GF-D8 (cell line): ENCODE results near the gene MACROD2.

Experiments used
- DNase-seq: peaks from one replicate; lab custom pipeline; 2025; lab: John Stamatoyannopoulos, UW

The MACROD2 gene

GRCh38 chr20:14062786-14063185 is 67.5 kb downstream of the MACROD2 start:
- DNase-seq, result no peak

GRCh38 chr20:14064333-14064732 is 69.0 kb downstream of the MACROD2 start:
- DNase-seq, result no peak

- DNase-seq, result no peak
Measured at GRCh38 chr20:14064921-14065320, 69.6 kb downstream of the MACROD2 start.

- no peak for DNase-seq
Measured at GRCh38 chr20:14065774-14066173, 70.5 kb downstream of the MACROD2 start.

- DNase-seq, result no peak
Measured at GRCh38 chr20:14067603-14068002, 72.3 kb downstream of the MACROD2 start.

- DNase-seq, result no peak
Measured at GRCh38 chr20:14069796-14070195, 74.5 kb downstream of the MACROD2 start.

- DNase-seq, result no peak
Measured at GRCh38 chr20:14093652-14094051, 98.3 kb downstream of the MACROD2 start.

GRCh38 chr20:14098261-14098660 is 102.9 kb downstream of the MACROD2 start:
- no peak for DNase-seq

- no peak for DNase-seq
Measured at GRCh38 chr20:14113416-14113815, 118.1 kb downstream of the MACROD2 start.

GRCh38 chr20:14114065-14114704 is 118.9 kb downstream of the MACROD2 start:
- no peak for DNase-seq

- no peak for DNase-seq
Measured at GRCh38 chr20:14116037-14116436, 120.7 kb downstream of the MACROD2 start.

- DNase-seq, result no peak
Measured at GRCh38 chr20:14117768-14118167, 122.5 kb downstream of the MACROD2 start.

GRCh38 chr20:14126856-14127255 is 131.5 kb downstream of the MACROD2 start:
- no peak for DNase-seq

- no peak for DNase-seq
Measured at GRCh38 chr20:14127514-14128223, 132.4 kb downstream of the MACROD2 start.

GRCh38 chr20:14134004-14134403 is 138.7 kb downstream of the MACROD2 start:
- no peak for DNase-seq

GRCh38 chr20:14142171-14142570 is 146.9 kb downstream of the MACROD2 start:
- DNase-seq, result no peak

GRCh38 chr20:14142964-14143627 is 147.8 kb downstream of the MACROD2 start:
- DNase-seq, result no peak

GRCh38 chr20:14148042-14148441 is 152.7 kb downstream of the MACROD2 start:
- DNase-seq, result no peak

- DNase-seq, result no peak
Measured at GRCh38 chr20:14155361-14155760, 160.0 kb downstream of the MACROD2 start.

GRCh38 chr20:14178528-14178927 is 183.2 kb downstream of the MACROD2 start:
- no peak for DNase-seq

GRCh38 chr20:14178952-14179351 is 183.6 kb downstream of the MACROD2 start:
- DNase-seq, result no peak

GRCh38 chr20:14189794-14190402 is 194.6 kb downstream of the MACROD2 start:
- DNase-seq, result no peak

GRCh38 chr20:14191559-14191958 is 196.2 kb downstream of the MACROD2 start:
- DNase-seq, result no peak
